ENCODE results near the gene RBM6. TPM values are rescaled to one million over a fixed set of nuclear protein-coding genes. Genes with fewer than 3 reads are reported as not detected.

RBM6 gene
- total RNA-seq, 4 donors from 2014 or later: 106 to 182 (median 158) TPM

DNA sequence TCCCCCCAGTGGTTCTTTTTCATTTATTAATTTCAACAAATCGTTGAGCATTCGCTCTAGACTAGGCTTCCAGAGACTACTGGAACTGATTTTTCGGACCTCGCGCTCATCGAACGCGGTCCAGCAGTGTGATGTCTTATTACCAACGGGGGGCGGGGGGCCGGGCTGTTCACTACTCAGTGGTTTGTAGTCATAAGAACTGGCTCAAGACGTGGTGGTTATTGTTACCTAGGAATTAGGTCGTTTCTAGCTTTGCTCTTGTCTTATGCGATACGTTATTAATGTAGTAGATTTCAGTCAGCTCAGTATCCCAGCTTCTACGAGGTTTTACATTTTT is 149.6 kb downstream of the RBM6 start:
- Histone ChIP-seq H3K36me3 (peaks cover 2 to 34% (median 32%) of the 10 kb centered on the region in 3 donors), H3K4me1 (peaks cover 0 to 36% (median 19%) of the 10 kb centered on the region in 4 donors), H3K27me3 (no peaks in the 10 kb centered on the region), H3K9me3 (no peaks in the 10 kb centered on the region), H3K27ac (peak overlapping the region; percentile 89 to 99 (median 93)), H3K4me3 (peak overlapping the region; percentile 74 to 94 (median 81))
- 0 to 1% methylated on average over 16 of the region's 16 CpGs for WGBS, 2 donors
- DNase-seq (ENCODE audit: low spot score in 2 of 2): peak in 1 of 2 donors; percentile 17
- TF ChIP-seq EP300 (IDR thresholded peaks at IDR 0.05) (no peak), POLR2A (IDR thresholded peaks at IDR 0.05) (no peak)
- TF ChIP-seq, protein P1, sequence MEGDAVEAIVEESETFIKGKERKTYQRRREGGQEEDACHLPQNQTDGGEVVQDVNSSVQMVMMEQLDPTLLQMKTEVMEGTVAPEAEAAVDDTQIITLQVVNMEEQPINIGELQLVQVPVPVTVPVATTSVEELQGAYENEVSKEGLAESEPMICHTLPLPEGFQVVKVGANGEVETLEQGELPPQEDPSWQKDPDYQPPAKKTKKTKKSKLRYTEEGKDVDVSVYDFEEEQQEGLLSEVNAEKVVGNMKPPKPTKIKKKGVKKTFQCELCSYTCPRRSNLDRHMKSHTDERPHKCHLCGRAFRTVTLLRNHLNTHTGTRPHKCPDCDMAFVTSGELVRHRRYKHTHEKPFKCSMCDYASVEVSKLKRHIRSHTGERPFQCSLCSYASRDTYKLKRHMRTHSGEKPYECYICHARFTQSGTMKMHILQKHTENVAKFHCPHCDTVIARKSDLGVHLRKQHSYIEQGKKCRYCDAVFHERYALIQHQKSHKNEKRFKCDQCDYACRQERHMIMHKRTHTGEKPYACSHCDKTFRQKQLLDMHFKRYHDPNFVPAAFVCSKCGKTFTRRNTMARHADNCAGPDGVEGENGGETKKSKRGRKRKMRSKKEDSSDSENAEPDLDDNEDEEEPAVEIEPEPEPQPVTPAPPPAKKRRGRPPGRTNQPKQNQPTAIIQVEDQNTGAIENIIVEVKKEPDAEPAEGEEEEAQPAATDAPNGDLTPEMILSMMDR (IDR thresholded peaks at IDR 0.05): no peak

DNA sequence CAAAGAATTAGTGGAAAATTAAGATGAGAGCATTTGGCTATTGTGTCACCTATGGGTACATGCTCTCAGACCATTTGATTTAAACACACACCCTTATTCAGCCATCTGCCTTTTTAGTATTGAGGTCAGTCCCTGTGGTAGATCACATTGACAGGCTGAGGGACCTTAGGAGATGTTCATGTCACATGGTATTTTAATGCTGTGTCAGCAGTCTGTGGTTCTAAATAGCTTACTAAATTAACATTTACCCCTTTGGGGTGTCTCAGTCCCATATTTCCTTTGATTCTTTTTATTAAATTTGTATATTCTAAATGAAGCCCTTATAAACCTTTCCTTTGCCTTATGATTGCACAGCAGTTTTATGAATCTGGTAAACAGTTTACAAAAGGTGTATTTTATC is 151.0 kb downstream of the RBM6 start:
- Histone ChIP-seq H3K4me1 (peaks cover 0 to 41% (median 19%) of the 10 kb centered on the region in 4 donors), H3K27me3 (no peaks in the 10 kb centered on the region), H3K4me3 (peak overlapping the region in 1 of 4 donors; percentile 88), H3K36me3 (peaks cover 6 to 48% (median 46%) of the 10 kb centered on the region in 3 donors), H3K27ac (no peak overlapping the region), H3K9me3 (no peaks in the 10 kb centered on the region)
- TF ChIP-seq POLR2A (IDR thresholded peaks at IDR 0.05) (no peak), EP300 (IDR thresholded peaks at IDR 0.05) (no peak)
- TF ChIP-seq, protein P1 (IDR thresholded peaks at IDR 0.05): no peak
- no peak for DNase-seq (ENCODE audit: low spot score in 2 of 2)

DNA sequence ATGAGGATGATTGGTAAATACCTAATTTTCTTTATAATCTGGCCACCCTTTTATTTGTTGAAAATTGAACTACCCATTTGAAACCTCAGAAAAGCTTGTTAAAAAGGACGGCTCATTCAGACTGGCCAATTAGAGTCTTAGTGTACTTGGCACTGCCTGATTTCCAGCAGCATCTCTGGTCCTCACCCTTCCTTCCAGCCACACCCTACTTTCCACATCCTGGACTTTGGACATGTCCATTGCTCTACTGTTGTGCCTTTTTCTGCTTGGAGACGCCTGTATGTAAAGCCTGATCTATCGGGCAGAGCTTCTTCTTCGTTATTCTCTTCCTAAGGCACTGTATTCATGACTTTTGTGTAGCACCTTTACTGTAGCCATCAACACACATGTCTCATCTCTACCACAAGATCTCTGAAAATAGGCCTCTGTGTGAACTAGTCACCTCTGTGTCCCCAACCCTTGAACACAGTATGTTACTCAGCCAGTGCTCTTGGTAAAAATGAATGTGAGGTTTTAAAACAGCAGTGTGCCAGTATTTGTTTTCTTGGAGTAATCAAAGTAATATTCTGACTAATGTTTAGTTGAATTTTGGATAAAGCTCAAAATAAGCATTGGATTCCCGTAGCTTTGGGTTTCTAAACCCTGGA is 155.5 kb downstream of the RBM6 start:
- Histone ChIP-seq H3K27me3 (no peaks in the 10 kb centered on the region), H3K4me3 (no peak overlapping the region), H3K4me1 (peaks cover 0 to 30% (median 11%) of the 10 kb centered on the region in 4 donors), H3K36me3 (peaks cover 12 to 93% (median 62%) of the 10 kb centered on the region in 3 donors), H3K27ac (no peak overlapping the region), H3K9me3 (no peaks in the 10 kb centered on the region)
- no peak for DNase-seq (ENCODE audit: low spot score in 2 of 2)
- TF ChIP-seq EP300 (IDR thresholded peaks at IDR 0.05): no peak
- TF ChIP-seq, protein P1 (IDR thresholded peaks at IDR 0.05): no peak
- no peak for TF ChIP-seq POLR2A (IDR thresholded peaks at IDR 0.05)
- 87% methylated on average over 5 of the region's 5 CpGs for WGBS, 2 donors

DNA sequence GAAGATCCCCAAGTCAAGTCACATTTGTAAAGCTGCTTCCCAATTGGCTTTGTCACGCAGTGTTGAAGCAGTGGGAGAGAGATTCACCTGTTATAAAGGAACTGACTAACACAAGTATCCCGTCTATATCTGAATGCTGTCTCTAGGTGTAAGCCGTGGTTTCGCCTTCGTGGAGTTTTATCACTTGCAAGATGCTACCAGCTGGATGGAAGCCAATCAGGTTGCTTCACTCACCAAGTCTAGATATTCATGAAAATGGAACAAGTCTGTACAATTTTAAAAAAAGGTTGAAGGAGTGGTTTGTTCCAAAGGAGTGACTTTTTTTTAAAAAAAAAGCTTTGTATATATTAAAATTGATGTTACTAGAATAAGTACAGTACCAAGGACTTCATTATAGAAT is 160.4 kb downstream of the RBM6 start:
- H3K4me1 ChIP-seq: no peaks in the 10 kb centered on the region
- H3K27ac ChIP-seq: no peak overlapping the region
- no peak for DNase-seq (ENCODE audit: low spot score in 2 of 2)
- WGBS, 2 donors: 84 to 87% methylated on average over 5 of the region's 5 CpGs
- TF ChIP-seq, protein P1 (IDR thresholded peaks at IDR 0.05): no peak
- TF ChIP-seq EP300 (IDR thresholded peaks at IDR 0.05) (no peak), POLR2A (IDR thresholded peaks at IDR 0.05) (no peak)
- peaks cover 6 to 100% (median 47%) of the 10 kb centered on the region in 3 donors for H3K36me3 ChIP-seq
- H3K9me3 ChIP-seq: no peaks in the 10 kb centered on the region
- H3K4me3 ChIP-seq: no peak overlapping the region
- H3K27me3 ChIP-seq: no peaks in the 10 kb centered on the region

DNA sequence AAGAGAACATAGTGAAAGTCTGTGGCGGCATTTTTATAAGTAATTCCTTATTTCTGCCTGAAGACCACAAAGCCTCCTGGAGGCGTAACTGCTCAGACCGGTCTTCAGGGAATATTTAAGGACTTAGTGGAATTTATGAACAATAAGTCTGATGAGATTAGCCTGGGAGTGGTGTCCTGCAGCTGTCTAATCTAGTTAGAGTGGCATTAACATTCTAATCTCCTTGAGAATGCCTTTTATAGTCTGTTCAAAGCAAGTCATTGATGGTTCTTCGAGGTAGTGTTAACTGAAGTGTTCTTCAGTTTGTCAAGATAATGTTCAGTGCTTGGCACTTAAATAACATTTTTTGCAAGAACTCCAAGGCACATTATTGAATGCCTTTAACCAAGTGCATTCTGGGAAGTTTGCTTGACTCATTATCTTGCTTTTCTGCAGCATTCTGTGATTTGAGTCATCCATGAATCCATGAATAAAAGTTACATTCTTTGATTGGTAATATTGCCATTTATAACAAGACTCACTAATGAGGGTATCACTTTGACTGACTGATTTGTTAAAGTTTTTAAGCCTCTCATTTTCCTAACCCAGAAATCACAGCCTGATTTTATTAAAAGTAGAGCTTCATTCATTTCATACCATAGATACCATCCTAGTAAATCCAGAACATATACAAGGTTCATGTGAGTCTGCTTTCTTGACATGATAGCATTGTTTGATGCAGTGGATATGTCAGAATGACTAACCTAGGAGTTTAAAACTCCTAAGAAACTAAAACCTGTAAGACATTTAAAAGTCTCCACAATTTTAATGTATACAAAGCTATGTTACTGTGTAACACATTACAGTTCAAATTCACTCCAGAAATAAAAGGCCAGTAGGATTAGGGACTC is 161.3 kb downstream of the RBM6 start:
- H3K27me3 ChIP-seq: no peaks in the 10 kb centered on the region
- H3K27ac ChIP-seq: no peak overlapping the region
- H3K9me3 ChIP-seq: no peaks in the 10 kb centered on the region
- TF ChIP-seq EP300 (IDR thresholded peaks at IDR 0.05): no peak
- TF ChIP-seq, protein P1 (IDR thresholded peaks at IDR 0.05): no peak
- TF ChIP-seq POLR2A (IDR thresholded peaks at IDR 0.05): no peak
- H3K36me3 ChIP-seq: peaks cover 7 to 100% (median 47%) of the 10 kb centered on the region in 3 donors
- no peaks in the 10 kb centered on the region for H3K4me1 ChIP-seq
- DNase-seq (ENCODE audit: low spot score in 2 of 2): no peak
- 64 to 72% methylated on average over 4 of the region's 4 CpGs for WGBS, 2 donors
- no peak overlapping the region for H3K4me3 ChIP-seq

All from tibial nerve (tissue), 4 donors.